Heart left ventricle (tissue), 16 donors: ENCODE data around the gene SMC1B. TPM values are rescaled to one million over a fixed set of nuclear protein-coding genes. Genes with fewer than 3 reads are reported as not detected.

Source experiments
- ATAC-seq, 4 donors: fragments of 200-7000 bp; cut with Tn5 transposase; one replicate each; pipeline ENCODE4 v1.9.1; 2020 to 2022; ENCODE audit warnings: moderate library complexity in 4 of 4, mild to moderate bottlenecking in 3 of 4, moderate number of reproducible peaks in 1 of 4
- DNase-seq, 5 donors: peaks; one replicate each; pipeline ENCODE4 v3.0.0-alpha.2; 2020
- H3K27ac ChIP-seq, 12 donors: fragments of 200-600 bp; sonication (generic) in 4 of 12; one replicate each; pipeline versions ENCODE4 v1.5.0 to v1.8.0; 2016 to 2022; ENCODE audit warnings: mild to moderate bottlenecking in 2 of 12
- H3K27me3 ChIP-seq, 9 donors: fragments of 200-600 bp; sonication (generic) in 2 of 9; one replicate each; pipeline versions ENCODE4 v1.5.1 to v1.8.0; 2016 to 2022; ENCODE audit warnings: mild to moderate bottlenecking in 3 of 9
- H3K36me3 ChIP-seq, 9 donors: fragments of 200-600 bp; sonication (generic) in 2 of 9; one replicate each; pipeline versions ENCODE4 v1.5.0 to v1.8.0; 2018 to 2022; ENCODE audit warnings: mild to moderate bottlenecking in 2 of 9
- H3K4me1 ChIP-seq, 12 donors: fragments of 200-600 bp; sonication (generic) in 4 of 12; one replicate each; pipeline versions ENCODE4 v1.5.0 to v1.8.0; 2016 to 2022; ENCODE audit warnings: mild to moderate bottlenecking in 3 of 12
- H3K4me3 ChIP-seq, 12 donors: fragments of 200-600 bp; sonication (generic) in 4 of 12; one replicate each; pipeline versions ENCODE4 v1.5.0 to v1.8.0; 2017 to 2022; ENCODE audit warnings: mild to moderate bottlenecking in 9 of 12, moderate library complexity in 4 of 12
- H3K9me3 ChIP-seq, 12 donors: fragments of 200-600 bp; sonication (generic) in 4 of 12; one replicate each; pipeline versions ENCODE4 v1.5.0 to v1.8.0; 2016 to 2022; ENCODE audit warnings: mild to moderate bottlenecking in 1 of 12
- CTCF ChIP-seq, 12 donors: fragments of 200-600 bp; sonication (generic) in 4 of 12; IDR thresholded peaks; one replicate each; pipeline versions ENCODE4 v1.5.0 to v1.8.0; 2018 to 2022; ENCODE audit warnings: antibody characterized with exemption in 12 of 12, mild to moderate bottlenecking in 5 of 12
- POLR2A ChIP-seq, 2 donors: fragments of 450-650 bp; IDR thresholded peaks; one replicate each; pipeline ENCODE4 v1.6.1; 2017; ENCODE audit warnings: antibody characterized with exemption in 2 of 2, mild to moderate bottlenecking in 2 of 2, moderate library complexity in 2 of 2
- WGBS, 4 donors: extraction: QIAGEN DNeasy Blood & Tissue Kit in 2 of 4; methylation state at CpG; one replicate each; pipeline versions ENCODE4 v1.1.5 to v1.1.7; 2013 to 2018; 5-methylcytosine and 5-hydroxymethylcytosine counted together
- intact Hi-C, 10 donors: fragments of 100-400 bp; cut with DNase I; formaldehyde crosslinking; loops; one replicate each; pipeline versions ENCODE4 v1.11.1 to v1.14.2; 2022
- polyA plus RNA-seq, 2 donors: library from polyadenylated mRNA; stranded (reverse); fragments of 200-250 nt; gene quantifications; one replicate each; pipeline ENCODE4 v1.2.3, GENCODE V29; 2013
- total RNA-seq, 9 donors: library from RNA; depleted of rRNA in 2 of 9; stranded (reverse); fragments of >200 nt in 2 of 9; fragmentation: NEBNext Ultra II Directional in 3 of 9; extraction: Animal tissue kit (Norgen Biotek cat#: 25700) in 3 of 9; gene quantifications; one replicate each; pipeline versions ENCODE4 v1.1.0 to v1.2.4, GENCODE V29; 2016 to 2023
- donor health status: ischemic (EF 13 %, LVEDD 7.1; RV severe dilation, severe dysfunction).
- donor health status: healthy with polysubstance abuse.
- donor health status: DM: no; HTN: yes; CAD: no.
- donor health status: DM: no; HTN: no; CAD: no.
- donor health status: ischemic (EF 25% LVEDD 6.9; RV normal size, moderate dysfunction).
- donor health status: ischemic (EF 25% LVEDD 5.7; RV mildly dilated, moderate dysfunction).
- donor health status: healthy.
- donor health status: DM: yes; HTN: yes; CAD: no.
- donor health status: ischemic (EF 35%, LVEDD 5.7; RV mildly dilated, moderate dysfunction).
- donor health status: nonischemic (EF 11% LVEDD 7.7; RV severe dilation, severe dysfunction).
- donor health status: DM: yes; HTN: yes; CAD: no.
- donor health status: PGD.
- donor health status: ischemic (EF 29% LVEDD 5.4; RV normal size, mild dysfunction).
- donor health status: nonischemic (EF 23%, LVEDD 6.1; RV moderate dilation, normal function).

The SMC1B gene
- total and polyA plus RNA-seq, 11 donors: not detected

GRCh38 chr22:45334068-45334467 is 79.3 kb downstream of the SMC1B start:
- no peaks in the 10 kb centered on the region for H3K27me3 ChIP-seq
- TF ChIP-seq POLR2A (IDR thresholded peaks at IDR 0.05) (no peak), CTCF (IDR thresholded peaks at IDR 0.05) (no peak)
- H3K4me3 ChIP-seq: no peak overlapping the region
- ATAC-seq: no peak
- no peak for DNase-seq
- peaks cover 0 to 56% (median 34%) of the 10 kb centered on the region in 12 donors for H3K4me1 ChIP-seq
- no peaks in the 10 kb centered on the region for H3K9me3 ChIP-seq
- peaks cover 0 to 75% (median 47%) of the 10 kb centered on the region in 9 donors for H3K36me3 ChIP-seq
- WGBS, 4 donors: 38 to 54% (median 46%) methylated on average over 5 of the region's 5 CpGs
- intact Hi-C loops: loop anchor here in 2 of 10 donors (1.0 to 10.0 kb wide), 2 partner anchors 16 to 59 kb away; no protein-coding TSS in a partner anchor
- peak overlapping the region in 11 of 12 donors; percentile 20 to 87 (median 76) for H3K27ac ChIP-seq

- H3K4me1 ChIP-seq: peaks cover 0 to 53% (median 30%) of the 10 kb centered on the region in 12 donors
Measured at GRCh38 chr22:45332001-45332400, 81.4 kb downstream of the SMC1B start.

GRCh38 chr22:45331486-45331885 is 81.9 kb downstream of the SMC1B start:
- no peak for TF ChIP-seq POLR2A (IDR thresholded peaks at IDR 0.05)
- TF ChIP-seq CTCF (IDR thresholded peaks at IDR 0.05): no peak
- no peak overlapping the region for H3K4me3 ChIP-seq
- peak overlapping the region in 3 of 12 donors; percentile 13 to 32 (median 26) for H3K27ac ChIP-seq
- intact Hi-C loops: loop anchor here in 1 of 10 donors (10.0 kb wide), 1 partner anchor 57 kb away; no protein-coding TSS in a partner anchor
- no peaks in the 10 kb centered on the region for H3K9me3 ChIP-seq
- peaks cover 0 to 81% (median 53%) of the 10 kb centered on the region in 9 donors for H3K36me3 ChIP-seq
- peaks cover 0 to 48% (median 24%) of the 10 kb centered on the region in 12 donors for H3K4me1 ChIP-seq
- ATAC-seq (no peak), DNase-seq (no peak)
- 90 to 96% (median 92%) methylated on average over 9 of the region's 9 CpGs for WGBS, 4 donors
- H3K27me3 ChIP-seq: no peaks in the 10 kb centered on the region

More at GRCh38 chr22:45332001-45332400, 81.4 kb downstream of the SMC1B start:
- H3K27ac ChIP-seq: no peak overlapping the region
- peaks cover 0 to 83% (median 53%) of the 10 kb centered on the region in 9 donors for H3K36me3 ChIP-seq
- no peaks in the 10 kb centered on the region for H3K9me3 ChIP-seq
- no peak for DNase-seq
- WGBS, 4 donors: 90 to 97% (median 94%) methylated on average over 6 to 7 of the region's 7 CpGs
- H3K27me3 ChIP-seq: no peaks in the 10 kb centered on the region
- H3K4me3 ChIP-seq: no peak overlapping the region
- ATAC-seq: no peak
- intact Hi-C loops: loop anchor here in 1 of 10 donors (10.0 kb wide), 1 partner anchor 57 kb away; no protein-coding TSS in a partner anchor
- TF ChIP-seq CTCF (IDR thresholded peaks at IDR 0.05): no peak
- no peak for TF ChIP-seq POLR2A (IDR thresholded peaks at IDR 0.05)

GRCh38 chr22:45330548-45330947 is 82.9 kb downstream of the SMC1B start:
- TF ChIP-seq CTCF (IDR thresholded peaks at IDR 0.05) (no peak), POLR2A (IDR thresholded peaks at IDR 0.05) (no peak)
- H3K27me3 ChIP-seq: no peaks in the 10 kb centered on the region
- 94 to 96% (median 94%) methylated on average over 19 of the region's 19 CpGs for WGBS, 4 donors
- H3K27ac ChIP-seq: peak overlapping the region in 5 of 12 donors; percentile 13 to 71 (median 32)
- peaks cover 0 to 79% (median 52%) of the 10 kb centered on the region in 9 donors for H3K36me3 ChIP-seq
- H3K9me3 ChIP-seq: no peaks in the 10 kb centered on the region
- intact Hi-C loops: loop anchor here in 1 of 10 donors (10.0 kb wide), 1 partner anchor 56 kb away; no protein-coding TSS in a partner anchor
- H3K4me1 ChIP-seq: peaks cover 0 to 39% (median 18%) of the 10 kb centered on the region in 12 donors
- DNase-seq: no peak
- H3K4me3 ChIP-seq: no peak overlapping the region
- ATAC-seq: no peak
